ENCODE data around the gene NES. TPM values are rescaled to one million over a fixed set of nuclear protein-coding genes. Genes with fewer than 3 reads are reported as not detected.
A peak's percentile ranks its signal among the peaks of the same experiment; 100 is the strongest.

The NES gene
- total RNA-seq, 1 experiment from 2014 or later, result 8.4 TPM

DNA sequence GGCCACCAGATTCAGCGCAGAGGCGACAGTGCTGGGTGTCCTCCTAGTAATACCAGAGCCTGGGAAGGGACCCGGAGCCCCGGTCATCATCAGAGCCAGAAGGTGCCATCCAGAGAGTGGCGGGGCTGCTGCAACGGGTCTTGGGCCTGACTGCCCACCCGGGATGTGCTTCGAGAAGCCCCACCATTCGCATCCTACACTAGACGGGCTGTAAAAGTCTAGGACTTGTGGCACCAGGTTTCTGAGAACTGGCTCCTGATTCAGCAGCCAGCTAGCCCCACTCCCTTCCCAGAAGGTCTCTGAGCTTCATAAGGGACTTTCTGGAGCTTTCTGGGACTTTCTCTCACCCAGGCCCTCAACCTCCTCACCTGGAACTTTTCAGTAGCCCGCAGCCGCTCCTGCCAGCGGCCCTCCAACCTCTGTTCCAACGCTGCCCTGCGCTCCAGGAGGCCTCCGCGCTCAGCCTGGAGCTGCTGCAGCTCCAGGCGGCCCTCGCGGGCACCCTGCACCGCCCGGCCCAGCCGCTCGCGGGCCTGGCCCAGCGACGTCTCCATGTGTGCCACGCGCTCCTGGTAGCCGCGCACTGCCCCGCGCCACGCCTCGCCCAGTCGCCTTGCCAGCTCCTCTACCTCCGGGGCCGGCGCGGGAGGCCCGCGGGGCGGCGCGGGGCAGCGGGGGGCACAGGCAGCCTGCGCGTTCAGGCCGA is 940 bp downstream of the NES start:
- no peak for DNase-seq (ENCODE audit: low read depth, low spot score)
- peaks cover 14 to 26% of the 10 kb centered on the region in 2 experiments for H3K4me1 ChIP-seq (ENCODE audit: control insufficient read depth in 1 of 2, insufficient read depth in 2 of 2, low read length in 2 of 2)
- no peak for TF ChIP-seq SRF (IDR thresholded peaks at IDR 0.05; ENCODE audit: low read depth)
- no peak for TF ChIP-seq RAD21 (IDR thresholded peaks at IDR 0.05; ENCODE audit: low read depth)
- TF ChIP-seq CEBPB (IDR thresholded peaks at IDR 0.05; ENCODE audit: low read depth), result no peak
- TF ChIP-seq POLR2A (IDR thresholded peaks at IDR 0.05; ENCODE audit: borderline replicate concordance, extremely low read depth, insufficient read depth, insufficient read length), result no peak
- TF ChIP-seq ZNF274 (IDR thresholded peaks at IDR 0.05; ENCODE audit: low read depth, low read length), result no peak
- TF ChIP-seq, protein P1, sequence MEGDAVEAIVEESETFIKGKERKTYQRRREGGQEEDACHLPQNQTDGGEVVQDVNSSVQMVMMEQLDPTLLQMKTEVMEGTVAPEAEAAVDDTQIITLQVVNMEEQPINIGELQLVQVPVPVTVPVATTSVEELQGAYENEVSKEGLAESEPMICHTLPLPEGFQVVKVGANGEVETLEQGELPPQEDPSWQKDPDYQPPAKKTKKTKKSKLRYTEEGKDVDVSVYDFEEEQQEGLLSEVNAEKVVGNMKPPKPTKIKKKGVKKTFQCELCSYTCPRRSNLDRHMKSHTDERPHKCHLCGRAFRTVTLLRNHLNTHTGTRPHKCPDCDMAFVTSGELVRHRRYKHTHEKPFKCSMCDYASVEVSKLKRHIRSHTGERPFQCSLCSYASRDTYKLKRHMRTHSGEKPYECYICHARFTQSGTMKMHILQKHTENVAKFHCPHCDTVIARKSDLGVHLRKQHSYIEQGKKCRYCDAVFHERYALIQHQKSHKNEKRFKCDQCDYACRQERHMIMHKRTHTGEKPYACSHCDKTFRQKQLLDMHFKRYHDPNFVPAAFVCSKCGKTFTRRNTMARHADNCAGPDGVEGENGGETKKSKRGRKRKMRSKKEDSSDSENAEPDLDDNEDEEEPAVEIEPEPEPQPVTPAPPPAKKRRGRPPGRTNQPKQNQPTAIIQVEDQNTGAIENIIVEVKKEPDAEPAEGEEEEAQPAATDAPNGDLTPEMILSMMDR (IDR thresholded peaks at IDR 0.05 in 2 of 3, conservative IDR thresholded peaks at IDR 0.05 in 1 of 3; ENCODE audit: borderline replicate concordance in 1 of 3, insufficient read depth in 1 of 3, low read depth in 2 of 3, low read length in 2 of 3), result no peak
- TF ChIP-seq, protein P2, sequence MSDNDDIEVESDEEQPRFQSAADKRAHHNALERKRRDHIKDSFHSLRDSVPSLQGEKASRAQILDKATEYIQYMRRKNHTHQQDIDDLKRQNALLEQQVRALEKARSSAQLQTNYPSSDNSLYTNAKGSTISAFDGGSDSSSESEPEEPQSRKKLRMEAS (IDR thresholded peaks at IDR 0.05), result no peak
- no peak for TF ChIP-seq SP1 (IDR thresholded peaks at IDR 0.05; ENCODE audit: low read depth)
- no peak for TF ChIP-seq EGR1 (IDR thresholded peaks at IDR 0.05; ENCODE audit: low read depth)
- no peak for TF ChIP-seq EZH2phosphoT487 (IDR thresholded peaks at IDR 0.05; ENCODE audit: borderline replicate concordance)
- no TSS peak for BruUV-seq (replicated peaks)
- no peaks in the 10 kb centered on the region for H3K9me3 ChIP-seq (ENCODE audit: control insufficient read depth in 1 of 2, insufficient read depth in 1 of 2, low read depth in 1 of 2, low read length in 2 of 2)
- peak overlapping the region; percentile 38; the same call in 1 of the 2 replicates for H3K27ac ChIP-seq (ENCODE audit: low read depth, low read length)
- ChIA-PET CTCF (interaction anchor here (1.2 to 3.8 kb wide), 7 partner anchors 13 to 50 kb away, joined by 3 to 27 read pairs (median 12); partner anchors contain the start of gene CRABP2), POLR2A (interaction anchor here (0.7 to 2.8 kb wide), 4 partner anchors 11 to 15 kb away, joined by 3 to 33 read pairs (median 3); no protein-coding TSS in a partner anchor), RAD21 (ENCODE audit: low non-redundant PET in 1 of 2, low total read pairs in 2 of 2, uncharacterized antibody in 2 of 2, unreplicated experiment in 2 of 2) (interaction anchor here in 1 of 2 experiments (0.6 to 1.5 kb wide), 5 partner anchors 15 to 184 kb away, joined by 3 to 4 read pairs (median 3); no protein-coding TSS in a partner anchor)
- no peaks in the 10 kb centered on the region for H4K20me1 ChIP-seq (ENCODE audit: insufficient read depth)
- H2AFZ ChIP-seq (ENCODE audit: low read depth, low read length, poor library complexity, severe bottlenecking), result no peak overlapping the region
- H3K4me2 ChIP-seq (ENCODE audit: low read length), result peak overlapping the region; percentile 17; the same call in 1 of the 2 replicates
- H3K4me3 ChIP-seq (replicated peaks in 1 of 2; ENCODE audit: low read depth in 1 of 2, low read length in 2 of 2), result no peak overlapping the region
- H3K27me3 ChIP-seq (ENCODE audit: insufficient read depth, low read length), result no peaks in the 10 kb centered on the region
- H3K9me2 ChIP-seq (ENCODE audit: insufficient read depth), result no peaks in the 10 kb centered on the region
- H3K36me3 ChIP-seq (ENCODE audit: control insufficient read depth in 1 of 2, insufficient read depth in 2 of 2, low read length in 2 of 2), result no peaks in the 10 kb centered on the region
- no peak overlapping the region for H3K9ac ChIP-seq (ENCODE audit: low read length)
- intact Hi-C loops (cut with micrococcal nuclease), result no loop called here
- no peaks in the 10 kb centered on the region for H3K79me2 ChIP-seq (ENCODE audit: insufficient read depth, low read length)
- no peak for ATAC-seq
